Renal pelvis (tissue), 12 donors: ENCODE results near the gene CEP126. TPM values are rescaled to one million over a fixed set of nuclear protein-coding genes. Genes with fewer than 3 reads are reported as not detected.

Experiments
- DNase-seq: peaks from one replicate; pipeline ENCODE4 v3.0.0-alpha.2; 2013
- long read RNA-seq, 16 experiments: transcript quantifications; one replicate each; lab custom pipeline, GENCODE V29; 2026
- polyA plus RNA-seq, 3 donors: library from polyadenylated mRNA; unstranded; fragments of 120-200 nt; gene quantifications; one replicate each; pipeline ENCODE4 v1.2.1, GENCODE V29; 2013; ENCODE audit not compliant: insufficient read length in 3 of 3

The CEP126 gene, protein sequence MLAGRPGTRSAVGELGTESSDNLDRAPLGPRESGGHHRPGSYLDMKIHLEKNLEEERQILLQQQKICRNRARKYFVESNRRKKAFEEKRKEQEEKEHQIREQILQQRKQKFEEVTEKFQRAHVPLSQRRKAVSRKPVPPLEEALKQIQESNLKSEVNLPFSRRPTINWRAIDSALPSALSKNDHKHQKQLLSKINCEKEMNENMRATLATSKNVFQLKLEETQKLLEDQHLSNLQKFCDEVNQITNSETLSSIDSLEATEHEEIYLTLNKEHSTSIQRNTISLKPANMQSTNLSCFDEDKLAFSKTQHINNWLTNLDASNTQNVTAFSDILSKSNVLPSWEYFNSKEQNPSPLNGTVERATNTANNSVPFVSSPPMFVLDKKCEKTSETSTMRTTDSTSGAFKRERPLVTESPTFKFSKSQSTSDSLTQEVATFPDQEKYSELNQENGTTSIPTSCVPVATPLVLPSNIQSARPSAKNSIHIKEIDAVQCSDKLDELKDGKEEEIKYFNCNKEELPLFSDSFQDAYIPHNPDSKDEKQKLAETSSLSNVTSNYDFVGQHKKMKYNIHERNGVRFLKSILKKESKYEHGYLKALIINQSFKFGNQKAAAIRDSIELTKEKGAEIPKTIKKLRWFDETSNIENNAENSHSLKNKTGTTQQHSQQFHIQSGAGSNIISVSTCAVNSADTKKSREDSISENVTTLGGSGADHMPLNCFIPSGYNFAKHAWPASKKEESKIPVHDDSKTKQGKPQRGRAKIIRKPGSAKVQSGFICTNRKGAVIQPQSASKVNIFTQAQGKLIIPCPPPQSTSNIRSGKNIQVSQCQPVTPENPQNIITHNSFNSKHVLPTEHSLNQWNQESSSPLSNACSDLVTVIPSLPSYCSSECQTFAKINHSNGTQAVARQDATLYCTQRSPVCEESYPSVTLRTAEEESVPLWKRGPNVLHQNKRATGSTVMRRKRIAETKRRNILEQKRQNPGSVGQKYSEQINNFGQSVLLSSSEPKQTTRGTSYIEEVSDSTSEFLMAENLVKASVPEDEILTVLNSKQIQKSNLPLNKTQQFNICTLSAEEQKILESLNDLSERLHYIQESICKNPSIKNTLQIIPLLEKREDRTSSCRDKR
- 1 to 10 TPM; 2.9 to 7.3 (median 5.8) TPM for polyA plus RNA-seq
- long read RNA-seq, donor 1: 0 reads
- long read RNA-seq, donor 2: 0 reads
- long read RNA-seq, donor 3: 0 reads
- long read RNA-seq, donor 4: 0 reads
- long read RNA-seq, donor 5: 0 reads
- long read RNA-seq, donor 6: 0 reads
- long read RNA-seq, donor 7: 0 reads
- long read RNA-seq, donor 8: 0 reads
- long read RNA-seq, donor 9: 0 reads
- long read RNA-seq, donor 10: 0 reads
- long read RNA-seq, donor 11: 0 reads
- long read RNA-seq, donor 12: 0 reads
- long read RNA-seq, donor 13: 0 reads
- long read RNA-seq, donor 14: 0 reads
- long read RNA-seq, donor 15: 0 reads
- long read RNA-seq, donor 16: 0 reads

GRCh38 chr11:101914738-101915426 is at the start of gene CEP126:
Gene CEP126, plus strand, starts transcription at chr11:101915010. Its CDS starts 275 bp downstream, at chr11:101915285.
- peak; percentile 93 for DNase-seq

DNA sequence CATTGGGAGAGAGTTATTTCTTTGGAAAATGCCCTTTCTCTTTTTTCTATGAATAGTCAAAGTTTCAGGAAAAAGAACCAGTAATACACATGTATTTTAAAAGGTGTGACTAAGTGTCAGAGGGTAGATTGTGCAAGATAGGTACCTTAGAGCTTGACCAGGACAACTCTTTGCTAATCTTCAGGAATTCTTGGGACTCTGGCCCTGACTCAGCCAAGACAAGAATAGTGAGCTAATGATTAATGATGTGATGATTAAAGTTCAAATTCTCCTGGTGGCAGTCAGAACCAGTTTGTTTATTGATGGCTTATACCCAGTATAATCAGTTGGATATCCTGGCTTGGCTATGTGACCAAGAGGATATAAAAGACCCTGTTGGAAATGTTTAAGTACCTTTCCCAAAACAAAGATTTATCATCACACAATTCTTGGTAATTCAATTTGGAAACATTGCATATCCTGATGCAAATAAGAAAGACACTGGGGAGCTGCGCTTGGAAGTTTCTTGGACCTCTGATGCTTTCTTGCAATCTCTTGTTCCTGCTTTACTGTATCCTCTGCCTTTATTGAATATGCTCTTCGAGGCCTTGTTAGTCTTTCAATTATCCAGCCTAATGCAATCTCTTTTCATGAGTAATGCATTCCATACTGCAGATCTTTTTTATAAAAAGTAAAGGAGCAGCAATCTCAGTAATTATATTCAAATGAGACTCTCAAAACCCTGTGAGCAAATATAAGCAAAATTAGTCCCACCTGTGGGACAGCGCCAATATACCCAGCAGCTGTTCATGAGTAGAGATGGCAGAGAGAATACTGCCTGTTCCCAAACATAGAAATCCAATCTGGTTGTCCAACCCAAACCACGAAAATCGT is 48.0 kb upstream of the CEP126 start:
- peak; percentile 16 for DNase-seq

- no peak for DNase-seq
These were observed 46.9 kb upstream of the CEP126 start for GRCh38 chr11:101867951-101868350.

DNA sequence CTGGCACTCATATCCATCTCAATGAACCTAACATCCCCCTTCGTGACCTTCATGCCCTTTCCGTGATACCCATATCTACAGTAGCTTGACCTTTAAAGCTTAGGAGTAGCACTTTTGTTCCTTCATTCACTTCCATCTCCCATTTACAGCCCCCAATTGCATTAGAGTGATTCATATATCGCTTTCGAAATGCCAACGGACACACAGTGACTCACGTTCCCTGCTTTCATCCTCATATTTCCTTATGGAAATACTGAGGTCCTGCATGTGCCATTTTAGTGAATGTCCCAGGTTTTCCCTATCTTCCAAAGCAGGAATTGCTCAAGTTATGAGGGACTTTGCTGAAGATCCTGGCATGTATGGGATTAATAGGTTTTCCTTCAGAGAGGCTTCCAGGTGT is 44.3 kb upstream of the CEP126 start:
- no peak for DNase-seq

- no peak for DNase-seq
These were observed 42.5 kb upstream of the CEP126 start for GRCh38 chr11:101872171-101872882.

GRCh38 chr11:101880222-101880621 is 34.6 kb upstream of the CEP126 start:
- DNase-seq: peak; percentile 12

- no peak for DNase-seq
These were observed 33.2 kb upstream of the CEP126 start for GRCh38 chr11:101881586-101881985.

DNA sequence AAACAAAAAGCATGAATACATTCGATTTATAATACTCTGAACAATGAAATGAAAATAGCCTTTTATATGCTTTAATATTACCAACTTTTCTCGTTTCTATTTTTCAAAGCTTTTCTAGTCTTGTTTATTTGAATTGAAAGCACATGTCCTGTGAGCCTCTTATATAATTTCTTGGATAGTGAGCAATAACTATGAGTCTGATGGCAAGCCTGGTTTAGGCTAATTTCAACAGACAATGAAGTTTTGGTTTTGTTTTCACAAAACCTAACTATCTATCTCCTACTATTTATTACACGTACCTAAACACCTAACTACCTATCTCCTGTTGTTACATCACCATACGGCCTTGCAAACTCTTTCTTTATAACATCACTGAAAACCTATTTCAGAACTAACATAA is 29.2 kb upstream of the CEP126 start:
- no peak for DNase-seq

GRCh38 chr11:101889767-101890166 is 25.0 kb upstream of the CEP126 start:
- no peak for DNase-seq

DNA sequence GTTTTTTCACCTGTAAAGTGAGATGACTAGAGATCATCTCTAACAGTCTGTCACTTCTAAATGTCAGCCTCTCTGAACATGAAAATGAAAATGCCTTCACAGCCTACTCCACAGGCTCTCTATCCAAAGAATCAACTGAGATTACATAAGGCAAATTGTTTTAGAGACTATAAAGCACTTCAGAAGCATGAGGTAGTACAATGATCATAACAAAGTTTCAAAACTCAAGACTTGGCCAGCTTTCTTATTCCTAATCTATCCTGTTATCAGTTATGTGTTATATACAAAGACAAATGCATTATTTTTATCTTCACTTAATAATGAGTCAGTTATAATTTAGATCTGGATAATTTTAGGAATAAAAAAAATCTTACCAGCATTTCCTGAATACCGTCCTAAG is 20.3 kb upstream of the CEP126 start:
- DNase-seq: no peak

GRCh38 chr11:101907815-101908214 is 7.0 kb upstream of the CEP126 start:
- no peak for DNase-seq

DNA sequence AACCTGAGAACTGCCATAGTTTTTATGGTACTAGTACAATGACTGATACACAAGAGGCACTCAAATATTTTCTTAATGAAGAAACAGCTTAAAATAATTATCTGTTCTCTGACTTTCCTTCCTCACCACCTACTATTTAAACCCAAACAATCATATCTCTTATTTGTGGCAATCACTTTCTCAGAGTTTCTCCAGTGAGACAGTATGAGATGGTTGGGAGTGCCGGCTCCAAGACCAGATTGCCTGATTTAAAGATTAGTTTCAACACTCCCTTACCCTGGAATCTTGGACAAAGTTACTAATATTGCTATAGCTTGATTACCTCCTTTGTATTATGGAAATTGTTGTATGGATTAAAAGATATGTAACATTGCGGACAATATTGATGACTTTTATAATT is 5.7 kb upstream of the CEP126 start:
- DNase-seq: no peak

DNA sequence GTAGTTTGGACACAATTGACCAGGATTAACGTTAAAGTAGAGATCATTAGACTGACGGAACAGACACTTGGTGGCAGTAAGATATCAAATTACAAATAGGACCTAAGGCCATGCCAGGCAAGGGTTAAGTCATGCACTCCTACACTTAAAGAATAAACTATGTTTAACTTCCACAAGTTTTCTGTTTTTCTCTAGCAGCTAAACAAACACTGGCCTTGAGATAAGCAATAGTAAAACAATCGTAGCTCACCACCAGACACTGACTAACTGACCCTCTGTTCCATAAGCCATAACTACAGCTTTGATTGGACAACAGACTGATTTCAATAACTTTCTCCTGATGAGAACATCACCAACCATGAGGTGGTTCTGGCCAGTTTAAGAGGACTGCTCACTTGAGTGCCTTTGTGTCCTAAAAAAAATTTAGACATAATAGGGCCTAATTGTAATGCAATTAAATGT is 2.0 kb upstream of the CEP126 start:
- DNase-seq: no peak

- DNase-seq: no peak
These were observed 1.2 kb upstream of the CEP126 start for GRCh38 chr11:101913656-101914055.

DNA sequence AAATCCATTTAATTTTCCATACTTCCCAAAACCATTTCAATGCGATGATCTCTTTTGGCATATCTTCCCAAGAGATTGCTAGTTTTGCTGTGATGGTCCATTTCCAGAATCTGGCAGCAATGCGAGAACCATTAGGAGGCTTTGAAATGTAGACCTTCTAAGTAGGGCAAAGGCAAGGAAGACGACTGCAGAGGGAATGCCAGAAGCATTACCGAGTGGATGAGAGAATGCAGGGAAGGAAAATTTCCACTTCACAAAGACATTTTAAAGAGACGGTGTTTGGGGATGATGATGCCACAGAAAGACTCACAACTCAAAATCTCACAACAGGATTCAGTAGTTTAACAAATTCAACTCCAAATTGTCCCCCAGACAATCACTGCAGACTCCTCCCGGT is 471 bp upstream of the CEP126 start:
- DNase-seq: peak; percentile 27

DNA sequence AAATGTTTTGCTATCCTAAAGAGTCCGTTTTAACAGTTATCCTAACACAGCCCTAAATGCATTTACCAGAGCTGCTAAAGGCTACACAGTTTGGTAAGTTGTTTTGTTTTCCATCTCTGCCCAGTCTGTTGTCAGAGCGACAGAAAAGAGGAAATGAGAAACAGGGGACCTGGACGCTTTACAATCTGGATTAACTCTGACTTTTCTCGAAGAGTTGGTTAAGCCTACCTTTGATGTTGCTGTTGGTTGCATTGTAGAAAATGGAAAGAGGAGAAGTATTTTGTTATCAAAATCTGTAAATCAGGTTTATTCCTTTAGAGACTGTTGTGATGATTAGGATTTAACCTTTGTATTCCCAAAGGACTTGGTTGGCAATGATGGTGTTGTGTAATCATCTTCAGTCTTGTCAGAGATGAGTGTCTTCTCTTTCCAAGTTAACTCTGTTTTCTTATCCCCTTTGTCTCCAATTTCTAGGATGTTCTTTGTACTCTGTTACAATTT is 1.0 kb downstream of the CEP126 start:
- peak; percentile 33 for DNase-seq

GRCh38 chr11:101916422-101916821 is 1.6 kb downstream of the CEP126 start, which contains the start of gene ANGPTL5:
Gene ANGPTL5, minus strand, starts transcription at chr11:101916522. Its CDS starts 8,613 bp downstream, at chr11:101907909.
- no peak for DNase-seq

DNA sequence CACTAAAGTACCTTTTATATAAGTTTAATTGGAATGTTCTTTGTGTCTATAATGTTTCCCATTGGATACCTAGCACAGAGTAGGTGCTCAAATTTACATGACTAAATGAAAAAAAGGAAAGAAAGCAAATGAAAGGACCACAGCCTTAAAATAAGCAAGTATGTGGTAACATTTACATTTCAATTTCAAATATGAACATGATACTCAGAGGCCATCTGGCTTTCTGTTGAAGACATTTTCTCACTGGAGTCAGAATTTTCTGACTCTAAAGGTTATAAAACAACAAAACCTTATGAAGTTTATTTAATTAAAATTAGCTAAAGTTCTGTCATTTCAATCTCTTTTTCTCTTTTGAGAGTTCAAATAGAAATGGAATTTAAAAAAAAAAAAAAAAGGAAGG is 2.4 kb downstream of the CEP126 start:
- no peak for DNase-seq

DNA sequence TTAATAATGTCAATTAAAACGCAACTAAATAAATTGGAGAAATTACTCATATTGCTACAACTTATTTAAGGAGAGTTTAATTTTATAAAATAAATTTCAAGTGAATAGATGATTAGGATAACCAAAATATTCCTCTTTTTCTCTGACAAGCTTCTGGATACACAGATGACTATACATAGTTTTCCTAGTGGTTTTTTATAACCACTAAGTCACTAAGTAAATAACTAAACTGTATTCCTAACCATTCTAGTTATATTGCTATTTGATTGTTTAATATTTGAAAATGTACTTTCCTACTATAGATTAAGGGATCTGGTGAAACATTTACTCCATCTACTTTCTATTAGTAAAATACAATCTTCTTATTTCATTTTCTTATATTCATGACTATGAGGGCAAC is 6.2 kb downstream of the CEP126 start:
- DNase-seq: no peak
